ENCODE results near the gene SAC3D1. TPM values are rescaled to one million over a fixed set of nuclear protein-coding genes. Genes with fewer than 3 reads are reported as not detected.

Gene SAC3D1
- total RNA-seq, 2 experiments from 2014 or later = 35.9 to 40.5 TPM

GRCh38 chr11:65032216-65032615, 8.8 kb upstream of the SAC3D1 start:
- ChIA-PET POLR2A (no interaction called here), CTCF (interaction anchor here (0.6 kb wide), 1 partner anchor 1820 kb away, joined by 3 read pairs; no protein-coding TSS in a partner anchor)
- peaks cover 2% of the 10 kb centered on the region for H3K36me3 Mint-ChIP-seq (ENCODE audit: low read depth)
- no peak for DNase-seq
- H3K9me3 Mint-ChIP-seq = no peaks in the 10 kb centered on the region
- H3K27ac Mint-ChIP-seq = no peak overlapping the region
- no peaks in the 10 kb centered on the region for H3K27me3 Mint-ChIP-seq
- no peak overlapping the region for H3K4me3 Mint-ChIP-seq
- H3K4me1 Mint-ChIP-seq = peaks cover 15% of the 10 kb centered on the region

GRCh38 chr11:65034423-65034822, 6.6 kb upstream of the SAC3D1 start:
- H3K27ac Mint-ChIP-seq = no peak overlapping the region
- H3K27me3 Mint-ChIP-seq = no peaks in the 10 kb centered on the region
- DNase-seq = no peak
- ChIA-PET CTCF (interaction anchor here (0.5 to 1.3 kb wide), 2 partner anchors 19 to 298 kb away, joined by 4 to 6 read pairs; no protein-coding TSS in a partner anchor), POLR2A (no interaction called here)
- no peaks in the 10 kb centered on the region for H3K9me3 Mint-ChIP-seq
- no peak overlapping the region for H3K4me3 Mint-ChIP-seq
- H3K4me1 Mint-ChIP-seq = no peaks in the 10 kb centered on the region
- peaks cover 2% of the 10 kb centered on the region for H3K36me3 Mint-ChIP-seq (ENCODE audit: low read depth)

GRCh38 chr11:65035579-65035978, 5.4 kb upstream of the SAC3D1 start:
- no peaks in the 10 kb centered on the region for H3K9me3 Mint-ChIP-seq
- no peak overlapping the region for H3K27ac Mint-ChIP-seq
- POLR2A ChIA-PET = no interaction called here
- H3K27me3 Mint-ChIP-seq = no peaks in the 10 kb centered on the region
- CTCF ChIA-PET = interaction anchor here (0.6 to 3.7 kb wide), 3 partner anchors 10 to 65 kb away, joined by 3 to 16 read pairs (median 3); partner anchors contain the start of gene SNX15
- no peak overlapping the region for H3K4me3 Mint-ChIP-seq
- peaks cover 7% of the 10 kb centered on the region for H3K4me1 Mint-ChIP-seq
- peaks cover 2% of the 10 kb centered on the region for H3K36me3 Mint-ChIP-seq (ENCODE audit: low read depth)
- no peak for DNase-seq

GRCh38 chr11:65036931-65037330, 4.1 kb upstream of the SAC3D1 start:
- H3K27me3 Mint-ChIP-seq = no peaks in the 10 kb centered on the region
- POLR2A ChIA-PET = interaction anchor here (0.7 kb wide), 1 partner anchor 13 kb away, joined by 4 read pairs; no protein-coding TSS in a partner anchor
- no peak overlapping the region for H3K27ac Mint-ChIP-seq
- H3K4me3 Mint-ChIP-seq = no peak overlapping the region
- peaks cover 12% of the 10 kb centered on the region for H3K4me1 Mint-ChIP-seq
- CTCF ChIA-PET = interaction anchor here (0.6 to 3.7 kb wide), 3 partner anchors 11 to 216 kb away, joined by 4 to 16 read pairs (median 6); partner anchors contain the start of genes SNX15 and TM7SF2
- peaks cover 2% of the 10 kb centered on the region for H3K36me3 Mint-ChIP-seq (ENCODE audit: low read depth)
- no peaks in the 10 kb centered on the region for H3K9me3 Mint-ChIP-seq
- DNase-seq = no peak

GRCh38 chr11:65040520-65040846, 527 bp upstream of the SAC3D1 start:
- peaks cover 20% of the 10 kb centered on the region for H3K36me3 Mint-ChIP-seq (ENCODE audit: low read depth)
- peak overlapping the region; percentile 90 for H3K4me3 Mint-ChIP-seq
- CTCF ChIA-PET = interaction anchor here (0.6 to 3.9 kb wide), 8 partner anchors 11 to 417 kb away, joined by 3 to 13 read pairs (median 4); partner anchors contain the start of genes ARL2, SNX15 and ZNHIT2
- H3K27me3 Mint-ChIP-seq = no peaks in the 10 kb centered on the region
- POLR2A ChIA-PET = interaction anchor here (0.9 kb wide), 1 partner anchor 275 kb away, joined by 3 read pairs; no protein-coding TSS in a partner anchor
- H3K4me1 Mint-ChIP-seq = peaks cover 33% of the 10 kb centered on the region
- no peak for DNase-seq
- H3K27ac Mint-ChIP-seq = peak overlapping the region; percentile 98
- no peaks in the 10 kb centered on the region for H3K9me3 Mint-ChIP-seq

GRCh38 chr11:65042891-65043290, 1.9 kb downstream of the SAC3D1 start:
- Mint-ChIP-seq H3K27me3 (no peaks in the 10 kb centered on the region), H3K4me1 (peaks cover 51% of the 10 kb centered on the region), H3K27ac (no peak overlapping the region), H3K9me3 (no peaks in the 10 kb centered on the region), H3K4me3 (peak overlapping the region; percentile 85), H3K36me3 (ENCODE audit: low read depth) (peaks cover 24% of the 10 kb centered on the region)
- ChIA-PET CTCF (interaction anchor here (3.9 kb wide), 1 partner anchor 28 kb away, joined by 13 read pairs; the partner anchor contains the start of gene ARL2), POLR2A (no interaction called here)
- DNase-seq = no peak

- peaks cover 25% of the 10 kb centered on the region for H3K36me3 Mint-ChIP-seq (ENCODE audit: low read depth)
- no peaks in the 10 kb centered on the region for H3K9me3 Mint-ChIP-seq
- POLR2A ChIA-PET = no interaction called here
- H3K4me1 Mint-ChIP-seq = peaks cover 57% of the 10 kb centered on the region
- no peak for DNase-seq
- H3K27ac Mint-ChIP-seq = no peak overlapping the region
- CTCF ChIA-PET = interaction anchor here (3.9 kb wide), 1 partner anchor 30 kb away, joined by 13 read pairs; the partner anchor contains the start of gene ARL2
- no peak overlapping the region for H3K4me3 Mint-ChIP-seq
- no peaks in the 10 kb centered on the region for H3K27me3 Mint-ChIP-seq
Observed at GRCh38 chr11:65043881-65044501, 3.0 kb downstream of the SAC3D1 start.

GRCh38 chr11:65045061-65045460, 4.1 kb downstream of the SAC3D1 start:
- H3K36me3 Mint-ChIP-seq (ENCODE audit: low read depth) = peaks cover 25% of the 10 kb centered on the region
- CTCF ChIA-PET = interaction anchor here (0.9 to 1.2 kb wide), 3 partner anchors 31 to 66 kb away, joined by 3 to 4 read pairs (median 3); partner anchors contain the start of gene ARL2
- no peaks in the 10 kb centered on the region for H3K9me3 Mint-ChIP-seq
- no peak overlapping the region for H3K27ac Mint-ChIP-seq
- no peak for DNase-seq
- no peak overlapping the region for H3K4me3 Mint-ChIP-seq
- H3K27me3 Mint-ChIP-seq = no peaks in the 10 kb centered on the region
- H3K4me1 Mint-ChIP-seq = peaks cover 52% of the 10 kb centered on the region
- POLR2A ChIA-PET = no interaction called here

- Mint-ChIP-seq H3K27me3 (no peaks in the 10 kb centered on the region), H3K36me3 (ENCODE audit: low read depth) (peaks cover 25% of the 10 kb centered on the region), H3K27ac (no peak overlapping the region), H3K4me1 (peaks cover 48% of the 10 kb centered on the region), H3K9me3 (no peaks in the 10 kb centered on the region), H3K4me3 (no peak overlapping the region)
- ChIA-PET CTCF (interaction anchor here (0.6 to 1.2 kb wide), 4 partner anchors 22 to 65 kb away, joined by 3 to 4 read pairs (median 3); partner anchors contain the start of gene ARL2), POLR2A (no interaction called here)
- DNase-seq = no peak
Observed at GRCh38 chr11:65045728-65046127, 4.7 kb downstream of the SAC3D1 start.

GRCh38 chr11:65047581-65048422, 6.8 kb downstream of the SAC3D1 start:
- no peaks in the 10 kb centered on the region for H3K9me3 Mint-ChIP-seq
- peaks cover 19% of the 10 kb centered on the region for H3K36me3 Mint-ChIP-seq (ENCODE audit: low read depth)
- peak overlapping the region; percentile 86 for H3K27ac Mint-ChIP-seq
- peaks cover 37% of the 10 kb centered on the region for H3K4me1 Mint-ChIP-seq
- peak; percentile 20 for DNase-seq
- ChIA-PET CTCF (interaction anchor here (1.1 to 1.2 kb wide), 2 partner anchors 19 to 33 kb away, joined by 3 read pairs; no protein-coding TSS in a partner anchor), POLR2A (no interaction called here)
- H3K27me3 Mint-ChIP-seq = no peaks in the 10 kb centered on the region
- peak overlapping the region; percentile 68 for H3K4me3 Mint-ChIP-seq

GRCh38 chr11:65051398-65051858, 10.4 kb downstream of the SAC3D1 start:
- POLR2A ChIA-PET = no interaction called here
- Mint-ChIP-seq H3K4me1 (peaks cover 38% of the 10 kb centered on the region), H3K36me3 (ENCODE audit: low read depth) (peaks cover 6% of the 10 kb centered on the region), H3K4me3 (no peak overlapping the region), H3K27ac (no peak overlapping the region), H3K27me3 (no peaks in the 10 kb centered on the region), H3K9me3 (no peaks in the 10 kb centered on the region)
- CTCF ChIA-PET = interaction anchor here (1.2 kb wide), 1 partner anchor 31 kb away, joined by 5 read pairs; no protein-coding TSS in a partner anchor
- no peak for DNase-seq

- Mint-ChIP-seq H3K36me3 (ENCODE audit: low read depth) (no peaks in the 10 kb centered on the region), H3K4me3 (no peak overlapping the region), H3K27ac (peak overlapping the region; percentile 73)
Observed at GRCh38 chr11:65053827-65054508, 13.0 kb downstream of the SAC3D1 start.

More at GRCh38 chr11:65053827-65054508, 13.0 kb downstream of the SAC3D1 start:
- peak; percentile 21 for DNase-seq
- ChIA-PET POLR2A (interaction anchor here (0.6 to 1.1 kb wide), 2 partner anchors 28 to 153 kb away, joined by 3 to 5 read pairs; no protein-coding TSS in a partner anchor), CTCF (no interaction called here)
- peaks cover 3% of the 10 kb centered on the region for H3K27me3 Mint-ChIP-seq
- peaks cover 19% of the 10 kb centered on the region for H3K4me1 Mint-ChIP-seq
- H3K9me3 Mint-ChIP-seq = no peaks in the 10 kb centered on the region
